ENCODE results near the gene C1GALT1.
A peak's percentile ranks its signal among the peaks of the same experiment; 100 is the strongest.
"Not testable (repeated sequence)": the region's sequence is repeated elsewhere in the genome, so short reads cannot be mapped to it uniquely, and the experiment has no call there.

C1GALT1 gene

GRCh38 chr7:7173956-7174632, 8.2 kb upstream of the C1GALT1 start:
- DNase-seq, result no peak

- DNase-seq, result no peak
Measured at GRCh38 chr7:7175075-7175695, 7.2 kb upstream of the C1GALT1 start.

GRCh38 chr7:7176406-7177043, 5.8 kb upstream of the C1GALT1 start:
- no peak for DNase-seq

GRCh38 chr7:7177044-7177517, 5.3 kb upstream of the C1GALT1 start:
- DNase-seq, result no peak

- no peak for DNase-seq
Measured at GRCh38 chr7:7178081-7178480, 4.3 kb upstream of the C1GALT1 start.

GRCh38 chr7:7178906-7179305, 3.4 kb upstream of the C1GALT1 start:
- DNase-seq, result no peak

- no peak for DNase-seq
Measured at GRCh38 chr7:7180725-7181449, 1.5 kb upstream of the C1GALT1 start.

- peak; percentile 74 for DNase-seq
Measured at GRCh38 chr7:7181519-7182155, 707 bp upstream of the C1GALT1 start.

GRCh38 chr7:7183061-7183837, 905 bp downstream of the C1GALT1 start:
- peak; percentile 40 for DNase-seq

GRCh38 chr7:7183838-7184463, 1.6 kb downstream of the C1GALT1 start:
- DNase-seq, result no peak

- no peak for DNase-seq
Measured at GRCh38 chr7:7185371-7185989, 3.1 kb downstream of the C1GALT1 start.

GRCh38 chr7:7188091-7188490, 5.7 kb downstream of the C1GALT1 start:
- DNase-seq, result no peak

GRCh38 chr7:7188742-7189141, 6.4 kb downstream of the C1GALT1 start:
- no peak for DNase-seq

- no peak for DNase-seq
Measured at GRCh38 chr7:7190142-7190541, 7.8 kb downstream of the C1GALT1 start.

GRCh38 chr7:7191137-7191536, 8.8 kb downstream of the C1GALT1 start:
- DNase-seq, result no peak

- not testable (repeated sequence) for DNase-seq
Measured at GRCh38 chr7:7192798-7193788, 10.7 kb downstream of the C1GALT1 start.

GRCh38 chr7:7199592-7199991, 17.2 kb downstream of the C1GALT1 start:
- DNase-seq, result not testable (repeated sequence)

GRCh38 chr7:7200255-7200654, 17.9 kb downstream of the C1GALT1 start:
- DNase-seq, result not testable (repeated sequence)

- no peak for DNase-seq
Measured at GRCh38 chr7:7201578-7202374, 19.4 kb downstream of the C1GALT1 start.

Measured in NCI-H748 treated with DMSO at 0.1 percent for 48 hours (cell line).